Glutamatergic neuron (in vitro differentiated cells): Measurements from ENCODE around the gene NIPBL. TPM values are rescaled to one million over a fixed set of nuclear protein-coding genes. Genes with fewer than 3 reads are reported as not detected.
"Not testable (repeated sequence)": the region's sequence is repeated elsewhere in the genome, so short reads cannot be mapped to it uniquely, and the experiment has no call there.

Experiments
- DNase-seq: peaks from one replicate; pipeline ENCODE4 v3.0.0; 2022
- H3K27ac Mint-ChIP-seq: one replicate; pipeline ENCODE4 v1.8.0; 2020; ENCODE audit warnings: mild to moderate bottlenecking, mixed read lengths, inconsistent platforms; ENCODE audit not compliant: unreplicated experiment
- H3K27me3 Mint-ChIP-seq: one replicate; pipeline ENCODE4 v1.8.0; 2020; ENCODE audit warnings: mild to moderate bottlenecking, moderate library complexity, mixed read lengths, inconsistent platforms; ENCODE audit not compliant: unreplicated experiment
- H3K36me3 Mint-ChIP-seq: one replicate; pipeline ENCODE4 v1.8.0; 2020; ENCODE audit warnings: mild to moderate bottlenecking, mixed read lengths, inconsistent platforms; ENCODE audit not compliant: unreplicated experiment
- H3K4me1 Mint-ChIP-seq: one replicate; pipeline ENCODE4 v1.8.0; 2020; ENCODE audit warnings: mild to moderate bottlenecking, low read depth, mixed read lengths, inconsistent platforms; ENCODE audit not compliant: unreplicated experiment
- H3K4me3 Mint-ChIP-seq: one replicate; pipeline ENCODE4 v1.8.0; 2020; ENCODE audit warnings: mild to moderate bottlenecking, mixed read lengths, inconsistent platforms; ENCODE audit not compliant: unreplicated experiment
- H3K9me3 Mint-ChIP-seq: one replicate; pipeline ENCODE4 v1.8.0; 2020; ENCODE audit warnings: mild to moderate bottlenecking, moderate library complexity, mixed read lengths, inconsistent platforms; ENCODE audit not compliant: unreplicated experiment
- total RNA-seq: library from RNA; stranded (reverse); fragmentation: NEBNext Ultra II Directional; extraction: Animal tissue kit (Norgen Biotek cat#: 25700); gene quantifications from one replicate; pipeline ENCODE4 v1.2.1, GENCODE V29; 2021; ENCODE audit not compliant: unreplicated experiment
- TF ChIP-seq, protein P1 (sequence below): fragments of 200-600 bp; sonication (generic); IDR thresholded peaks from one replicate; pipeline ENCODE4 v1.5.0; 2021; ENCODE audit not compliant: partially characterized antibody, unreplicated experiment

The NIPBL gene
- total RNA-seq, 1 donor from 2014 or later = 81.1 TPM

GRCh38 chr5:37090781-37091180, 214.2 kb downstream of the NIPBL start:
- H3K36me3 Mint-ChIP-seq = peaks cover 28% of the 10 kb centered on the region

DNA sequence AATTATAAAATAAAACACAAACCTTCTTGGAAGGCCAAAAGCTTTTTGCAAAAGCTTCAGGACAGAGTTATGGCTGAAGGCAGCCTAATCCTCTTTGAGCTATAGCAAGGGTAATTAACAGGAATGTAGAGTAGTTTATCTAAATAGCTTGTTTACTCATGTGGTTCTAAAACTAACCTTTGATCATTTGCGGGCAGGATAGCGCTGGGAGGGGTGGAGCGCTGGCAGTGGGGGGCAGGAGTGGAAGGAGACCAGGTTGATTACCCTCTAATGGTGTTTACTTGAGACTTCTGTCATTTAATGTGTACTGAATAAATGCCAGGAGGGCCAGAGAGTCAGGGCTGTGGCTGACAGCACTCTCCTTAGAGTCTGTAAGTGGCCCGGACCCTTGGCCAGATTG, 217.2 kb downstream of the NIPBL start:
- DNase-seq, H3K27me3 Mint-ChIP-seq, H3K4me3 Mint-ChIP-seq, H3K4me1 Mint-ChIP-seq, H3K9me3 Mint-ChIP-seq, H3K27ac Mint-ChIP-seq: not testable (repeated sequence)
- H3K36me3 Mint-ChIP-seq = peaks cover 33% of the 10 kb centered on the region

More at GRCh38 chr5:37090781-37091180, 214.2 kb downstream of the NIPBL start:
- TF ChIP-seq, protein P1, sequence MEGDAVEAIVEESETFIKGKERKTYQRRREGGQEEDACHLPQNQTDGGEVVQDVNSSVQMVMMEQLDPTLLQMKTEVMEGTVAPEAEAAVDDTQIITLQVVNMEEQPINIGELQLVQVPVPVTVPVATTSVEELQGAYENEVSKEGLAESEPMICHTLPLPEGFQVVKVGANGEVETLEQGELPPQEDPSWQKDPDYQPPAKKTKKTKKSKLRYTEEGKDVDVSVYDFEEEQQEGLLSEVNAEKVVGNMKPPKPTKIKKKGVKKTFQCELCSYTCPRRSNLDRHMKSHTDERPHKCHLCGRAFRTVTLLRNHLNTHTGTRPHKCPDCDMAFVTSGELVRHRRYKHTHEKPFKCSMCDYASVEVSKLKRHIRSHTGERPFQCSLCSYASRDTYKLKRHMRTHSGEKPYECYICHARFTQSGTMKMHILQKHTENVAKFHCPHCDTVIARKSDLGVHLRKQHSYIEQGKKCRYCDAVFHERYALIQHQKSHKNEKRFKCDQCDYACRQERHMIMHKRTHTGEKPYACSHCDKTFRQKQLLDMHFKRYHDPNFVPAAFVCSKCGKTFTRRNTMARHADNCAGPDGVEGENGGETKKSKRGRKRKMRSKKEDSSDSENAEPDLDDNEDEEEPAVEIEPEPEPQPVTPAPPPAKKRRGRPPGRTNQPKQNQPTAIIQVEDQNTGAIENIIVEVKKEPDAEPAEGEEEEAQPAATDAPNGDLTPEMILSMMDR = no peak
- no peak for DNase-seq
- H3K9me3 Mint-ChIP-seq = no peaks in the 10 kb centered on the region
- H3K4me1 Mint-ChIP-seq = no peaks in the 10 kb centered on the region
- H3K4me3 Mint-ChIP-seq = no peak overlapping the region
- no peak overlapping the region for H3K27ac Mint-ChIP-seq
- no peaks in the 10 kb centered on the region for H3K27me3 Mint-ChIP-seq

- H3K9me3 Mint-ChIP-seq, H3K27me3 Mint-ChIP-seq, H3K27ac Mint-ChIP-seq, DNase-seq, H3K4me1 Mint-ChIP-seq, H3K4me3 Mint-ChIP-seq: not testable (repeated sequence)
- H3K36me3 Mint-ChIP-seq = peaks cover 49% of the 10 kb centered on the region
Measured at GRCh38 chr5:37099267-37099666, 222.7 kb downstream of the NIPBL start.

GRCh38 chr5:37103302-37103701, 226.7 kb downstream of the NIPBL start:
- H3K27ac Mint-ChIP-seq = no peak overlapping the region
- H3K36me3 Mint-ChIP-seq = peaks cover 36% of the 10 kb centered on the region
- H3K4me3 Mint-ChIP-seq = no peak overlapping the region
- peaks cover 9% of the 10 kb centered on the region for H3K9me3 Mint-ChIP-seq
- DNase-seq = no peak
- H3K4me1 Mint-ChIP-seq = no peaks in the 10 kb centered on the region
- H3K27me3 Mint-ChIP-seq = no peaks in the 10 kb centered on the region
- TF ChIP-seq, protein P1 = no peak

GRCh38 chr5:37109338-37109737, 232.8 kb downstream of the NIPBL start:
- Mint-ChIP-seq H3K9me3 (no peaks in the 10 kb centered on the region), H3K27ac (no peak overlapping the region), H3K4me1 (no peaks in the 10 kb centered on the region), H3K36me3 (peaks cover 24% of the 10 kb centered on the region), H3K4me3 (no peak overlapping the region), H3K27me3 (no peaks in the 10 kb centered on the region)
- TF ChIP-seq, protein P1 = no peak
- DNase-seq = no peak

DNA sequence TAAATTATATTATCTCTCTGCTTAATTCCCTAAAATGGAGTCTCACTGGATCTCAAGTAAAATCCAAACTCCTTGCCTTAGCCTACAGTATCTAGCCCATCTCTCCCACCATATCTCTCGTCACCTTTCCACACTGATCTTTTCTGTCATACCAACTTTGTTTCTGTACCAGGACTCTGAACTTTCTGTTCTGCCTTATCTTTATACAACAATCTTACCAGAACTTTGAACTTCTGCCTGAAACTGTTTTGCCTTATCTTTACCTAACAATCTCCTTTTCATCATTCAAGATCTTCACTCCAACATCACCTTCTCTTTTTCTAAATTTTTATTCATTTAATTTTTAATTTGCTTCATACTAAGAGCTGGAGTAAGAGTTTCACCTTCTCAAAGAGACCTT, 233.6 kb downstream of the NIPBL start:
- Mint-ChIP-seq H3K9me3 (no peaks in the 10 kb centered on the region), H3K4me3 (no peak overlapping the region), H3K36me3 (peaks cover 24% of the 10 kb centered on the region), H3K27me3 (no peaks in the 10 kb centered on the region), H3K4me1 (no peaks in the 10 kb centered on the region), H3K27ac (no peak overlapping the region)
- TF ChIP-seq, protein P1 = no peak
- no peak for DNase-seq
